Esophagus squamous epithelium (tissue), 4 donors: ENCODE results near the gene SDHAF2.

ENCODE experiments used
- CTCF ChIP-seq, 6 experiments: fragments of 450-650 bp in 4 of 6; fragments of 200-600 bp in 2 of 6; sonication (generic) in 2 of 6; IDR thresholded peaks; one replicate each; pipeline ENCODE4 v1.5.1; 2016 to 2019; ENCODE audit warnings: antibody characterized with exemption in 6 of 6, mild to moderate bottlenecking in 4 of 6, moderate library complexity in 4 of 6
- POLR2A ChIP-seq, 4 donors: fragments of 450-650 bp; IDR thresholded peaks; one replicate each; pipeline ENCODE4 v1.6.1; 2017; ENCODE audit warnings: antibody characterized with exemption in 4 of 4, mild to moderate bottlenecking in 4 of 4, moderate library complexity in 3 of 4

- TF ChIP-seq CTCF (IDR thresholded peaks at IDR 0.05), result no peak
- no peak for TF ChIP-seq POLR2A (IDR thresholded peaks at IDR 0.05)
Observed at GRCh38 chr11:61406067-61406466, 23.9 kb upstream of the SDHAF2 start.
